ENCODE data around the gene CAPN9.

The CAPN9 gene

GRCh38 chr1:230851291-230851691 lies 104.1 kb downstream of the CAPN9 start:
- TF ChIP-seq EZH2 (IDR thresholded peaks at IDR 0.05; ENCODE audit: borderline replicate concordance, low read depth, low read length, severe bottlenecking): no peak
- TF ChIP-seq CTCF (IDR thresholded peaks at IDR 0.05; ENCODE audit: borderline replicate concordance, extremely low read depth, low read length, poor library complexity, severe bottlenecking): no peak
- no peaks in the 10 kb centered on the region for H3K27me3 ChIP-seq (ENCODE audit: insufficient read depth, low read length, poor library complexity)
- H2AFZ ChIP-seq (ENCODE audit: low read depth, low read length): no peak overlapping the region
- DNase-seq (no peak), ATAC-seq (ENCODE audit: insufficient read depth, low read depth) (no peak)
- no peaks in the 10 kb centered on the region for H3K4me1 ChIP-seq (ENCODE audit: insufficient read depth, low read length)
- peaks cover 10% of the 10 kb centered on the region for H4K20me1 ChIP-seq (ENCODE audit: insufficient read depth, low read length)
- no peak overlapping the region for H3K27ac ChIP-seq (ENCODE audit: low read length)
- peaks cover 11% of the 10 kb centered on the region for H3K36me3 ChIP-seq (ENCODE audit: insufficient read depth, low read length)
- no peaks in the 10 kb centered on the region for H3K9me3 ChIP-seq (ENCODE audit: insufficient read depth, low read length, severe bottlenecking)
- no peak overlapping the region for H3K9ac ChIP-seq (ENCODE audit: low read depth, low read length)
- no peaks in the 10 kb centered on the region for H3K79me2 ChIP-seq (ENCODE audit: insufficient read depth, low read length)
- H3K4me2 ChIP-seq (ENCODE audit: insufficient read depth, low read length): no peak overlapping the region
- no peak overlapping the region for H3K4me3 ChIP-seq (ENCODE audit: low read depth in 1 of 2, low read length in 2 of 2)

Data from DND-41 (cell line).